Stomach (tissue), 9 donors: ENCODE measurements around the gene NRTN. TPM values are rescaled to one million over a fixed set of nuclear protein-coding genes. Genes with fewer than 3 reads are reported as not detected.
"Not testable (repeated sequence)": the region's sequence is repeated elsewhere in the genome, so short reads cannot be mapped to it uniquely, and the experiment has no call there.

Source experiments
- DNase-seq, 2 donors: peaks; one replicate each; pipeline versions ENCODE4 v3.0.0 to v3.0.0-alpha.2; 2013 to 2019
- H3K27ac ChIP-seq, 5 donors: fragments of 200-600 bp in 4 of 5; sonication (generic) in 4 of 5; one replicate each; pipeline ENCODE4 v1.5.1; 2013 to 2019; ENCODE audit warnings: mild to moderate bottlenecking in 1 of 5, moderate library complexity in 1 of 5
- H3K27me3 ChIP-seq, 3 donors: fragments of 200-600 bp; sonication (generic); one replicate each; pipeline ENCODE4 v1.5.1; 2017 to 2019; ENCODE audit warnings: mixed run types in 1 of 3
- H3K36me3 ChIP-seq, 4 donors: fragments of 200-600 bp; sonication (generic); 1 replicate in 3 of 4; 2 replicates in 1 of 4; pipeline ENCODE4 v1.5.1; 2016 to 2019
- H3K4me1 ChIP-seq, 4 donors: fragments of 200-600 bp; sonication (generic); one replicate each; pipeline ENCODE4 v1.5.1; 2016 to 2019
- H3K4me3 ChIP-seq, 4 donors: fragments of 200-600 bp; sonication (generic) in 3 of 4; one replicate each; pipeline ENCODE4 v1.5.1; 2016 to 2019; ENCODE audit warnings: mild to moderate bottlenecking in 1 of 4
- H3K9me3 ChIP-seq, 4 donors: fragments of 200-600 bp; sonication (generic); one replicate each; pipeline ENCODE4 v1.5.1; 2016 to 2019
- EP300 ChIP-seq: sonication (generic); formaldehyde crosslinking; IDR thresholded peaks from one replicate; pipeline ENCODE4 v1.6.1; 2017; ENCODE audit warnings: antibody characterized with exemption
- POLR2A ChIP-seq, 4 donors: fragments of 450-650 bp; IDR thresholded peaks; one replicate each; pipeline ENCODE4 v1.6.1; 2016; ENCODE audit warnings: antibody characterized with exemption in 4 of 4, control low read depth in 2 of 4, mild to moderate bottlenecking in 1 of 4, moderate library complexity in 1 of 4
- POLR2AphosphoS5 ChIP-seq, 3 donors: sonication (generic); formaldehyde crosslinking; IDR thresholded peaks; one replicate each; pipeline ENCODE4 v1.6.1; 2016; ENCODE audit warnings: antibody characterized with exemption in 3 of 3
- WGBS, 5 donors: extraction: QIAGEN DNeasy Blood & Tissue Kit in 3 of 5; methylation state at CpG; one replicate each; pipeline versions ENCODE4 v1.1.5 to v1.1.7; 2013 to 2018; 5-methylcytosine and 5-hydroxymethylcytosine counted together
- intact Hi-C: fragments of 100-400 bp; cut with DNase I; formaldehyde crosslinking; loops from one replicate; pipeline ENCODE4 v1.15.1; 2023; ENCODE audit warnings: low total_unique reads
- polyA plus RNA-seq, 3 donors: library from polyadenylated mRNA; stranded (reverse); fragments of 200-250 nt; gene quantifications; one replicate each; pipeline ENCODE4 v1.2.3, GENCODE V29; 2013
- total RNA-seq, 5 donors: library from RNA; depleted of rRNA; stranded (reverse); fragments of >200 nt; gene quantifications; one replicate each; pipeline versions ENCODE4 v1.1.0 to v1.2.3, GENCODE V29; 2014 to 2016
- TF ChIP-seq, protein P1 (sequence below), 7 experiments: fragments of 450-650 bp in 4 of 7; fragments of 200-600 bp in 3 of 7; sonication (generic) in 3 of 7; IDR thresholded peaks; one replicate each; pipeline ENCODE4 v1.5.1; 2016 to 2019; ENCODE audit warnings: antibody characterized with exemption in 7 of 7, control low read depth in 2 of 7, mild to moderate bottlenecking in 1 of 7
- donor health status: healthy with polysubstance abuse.
- donor health status: Bipolar disorder and iron deficiency.
- donor health status: healthy.

The NRTN gene
- total and polyA plus RNA-seq, 8 donors: 0.92 to 7.1 (median 3.8) TPM; not detected in 2

DNA sequence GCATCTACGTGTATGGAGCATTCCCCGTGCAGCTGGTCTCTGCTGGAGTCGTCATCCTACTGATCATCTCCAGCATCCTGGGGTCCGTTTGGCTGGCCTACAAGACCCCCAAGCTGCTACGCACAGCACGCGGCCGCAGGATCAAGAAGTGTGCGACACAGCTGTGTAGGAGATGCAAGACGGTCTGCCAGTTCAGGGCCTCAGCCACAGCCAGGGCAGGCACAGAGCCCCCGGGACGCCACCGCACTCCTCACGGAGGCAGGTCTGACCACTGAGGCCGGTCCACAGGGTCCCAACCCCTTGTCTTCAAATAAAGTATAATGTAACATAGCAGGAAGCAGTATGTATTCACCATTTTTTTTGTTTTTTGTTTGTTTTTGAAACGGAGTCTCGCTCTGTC is 26.5 kb upstream of the NRTN start:
- peaks cover 0 to 10% (median 4%) of the 10 kb centered on the region in 4 donors for H3K36me3 ChIP-seq
- TF ChIP-seq POLR2A (IDR thresholded peaks at IDR 0.05) (no peak), POLR2AphosphoS5 (IDR thresholded peaks at IDR 0.05) (no peak), EP300 (no peak)
- TF ChIP-seq, protein P1, sequence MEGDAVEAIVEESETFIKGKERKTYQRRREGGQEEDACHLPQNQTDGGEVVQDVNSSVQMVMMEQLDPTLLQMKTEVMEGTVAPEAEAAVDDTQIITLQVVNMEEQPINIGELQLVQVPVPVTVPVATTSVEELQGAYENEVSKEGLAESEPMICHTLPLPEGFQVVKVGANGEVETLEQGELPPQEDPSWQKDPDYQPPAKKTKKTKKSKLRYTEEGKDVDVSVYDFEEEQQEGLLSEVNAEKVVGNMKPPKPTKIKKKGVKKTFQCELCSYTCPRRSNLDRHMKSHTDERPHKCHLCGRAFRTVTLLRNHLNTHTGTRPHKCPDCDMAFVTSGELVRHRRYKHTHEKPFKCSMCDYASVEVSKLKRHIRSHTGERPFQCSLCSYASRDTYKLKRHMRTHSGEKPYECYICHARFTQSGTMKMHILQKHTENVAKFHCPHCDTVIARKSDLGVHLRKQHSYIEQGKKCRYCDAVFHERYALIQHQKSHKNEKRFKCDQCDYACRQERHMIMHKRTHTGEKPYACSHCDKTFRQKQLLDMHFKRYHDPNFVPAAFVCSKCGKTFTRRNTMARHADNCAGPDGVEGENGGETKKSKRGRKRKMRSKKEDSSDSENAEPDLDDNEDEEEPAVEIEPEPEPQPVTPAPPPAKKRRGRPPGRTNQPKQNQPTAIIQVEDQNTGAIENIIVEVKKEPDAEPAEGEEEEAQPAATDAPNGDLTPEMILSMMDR (IDR thresholded peaks at IDR 0.05): no peak
- WGBS, 5 donors: 81 to 89% (median 86%) methylated on average over 17 of the region's 17 CpGs
- H3K27ac ChIP-seq: no peak overlapping the region
- H3K4me3 ChIP-seq: no peak overlapping the region
- DNase-seq: no peak
- H3K9me3 ChIP-seq: no peaks in the 10 kb centered on the region
- H3K4me1 ChIP-seq: peaks cover 0 to 5% (median 0%) of the 10 kb centered on the region in 4 donors
- intact Hi-C loops: no loop called here
- H3K27me3 ChIP-seq: no peaks in the 10 kb centered on the region

DNA sequence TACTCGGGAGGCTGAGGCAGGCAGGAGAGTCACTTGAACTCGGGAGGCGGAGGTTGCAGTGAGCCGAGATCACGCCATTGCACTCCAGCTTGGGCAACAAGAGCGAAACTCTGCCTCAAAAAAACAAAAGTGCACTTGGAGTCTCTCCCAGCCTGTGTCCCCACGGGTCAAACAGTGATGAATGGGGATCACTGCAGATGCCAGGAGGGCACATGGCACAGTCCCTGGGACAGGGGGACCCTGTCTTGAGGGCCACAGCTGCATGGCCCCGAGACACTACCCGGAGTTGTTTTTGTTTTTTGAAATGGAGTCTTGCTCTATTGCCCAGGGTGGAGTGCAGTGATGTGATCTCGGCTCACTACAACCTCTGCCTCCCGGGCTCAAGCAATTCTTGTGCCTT is 24.0 kb upstream of the NRTN start:
- DNase-seq, H3K27ac ChIP-seq, H3K4me1 ChIP-seq, H3K27me3 ChIP-seq, H3K9me3 ChIP-seq, H3K4me3 ChIP-seq, intact Hi-C loops: not testable (repeated sequence)
- 82 to 89% (median 88%) methylated on average over 10 to 11 of the region's 11 CpGs for WGBS, 5 donors
- H3K36me3 ChIP-seq: peaks cover 12 to 35% (median 29%) of the 10 kb centered on the region in 4 donors

DNA sequence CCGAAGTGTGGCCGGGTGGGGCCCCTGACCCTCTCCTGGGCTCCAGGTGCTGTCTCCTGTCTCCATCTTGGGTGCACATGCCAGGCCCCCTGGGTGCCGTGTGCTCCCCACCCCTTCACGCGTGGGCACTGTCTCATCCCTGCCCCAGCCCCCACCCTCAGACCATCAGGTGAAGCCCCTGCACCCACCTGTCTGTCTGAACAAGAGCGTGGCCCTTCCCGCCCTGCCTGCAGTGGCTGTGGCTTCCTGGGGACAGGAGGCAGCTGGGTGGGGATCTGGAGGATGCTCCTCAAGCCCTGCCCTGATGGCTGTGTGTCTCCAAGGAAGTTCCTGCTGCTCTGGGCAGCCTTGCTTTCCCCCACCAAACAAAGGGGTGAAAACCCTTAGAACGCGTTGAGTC is 22.5 kb upstream of the NRTN start:
- intact Hi-C loops: no loop called here
- DNase-seq: no peak
- 79 to 85% (median 82%) methylated on average over 3 to 9 of the region's 9 CpGs for WGBS, 5 donors

DNA sequence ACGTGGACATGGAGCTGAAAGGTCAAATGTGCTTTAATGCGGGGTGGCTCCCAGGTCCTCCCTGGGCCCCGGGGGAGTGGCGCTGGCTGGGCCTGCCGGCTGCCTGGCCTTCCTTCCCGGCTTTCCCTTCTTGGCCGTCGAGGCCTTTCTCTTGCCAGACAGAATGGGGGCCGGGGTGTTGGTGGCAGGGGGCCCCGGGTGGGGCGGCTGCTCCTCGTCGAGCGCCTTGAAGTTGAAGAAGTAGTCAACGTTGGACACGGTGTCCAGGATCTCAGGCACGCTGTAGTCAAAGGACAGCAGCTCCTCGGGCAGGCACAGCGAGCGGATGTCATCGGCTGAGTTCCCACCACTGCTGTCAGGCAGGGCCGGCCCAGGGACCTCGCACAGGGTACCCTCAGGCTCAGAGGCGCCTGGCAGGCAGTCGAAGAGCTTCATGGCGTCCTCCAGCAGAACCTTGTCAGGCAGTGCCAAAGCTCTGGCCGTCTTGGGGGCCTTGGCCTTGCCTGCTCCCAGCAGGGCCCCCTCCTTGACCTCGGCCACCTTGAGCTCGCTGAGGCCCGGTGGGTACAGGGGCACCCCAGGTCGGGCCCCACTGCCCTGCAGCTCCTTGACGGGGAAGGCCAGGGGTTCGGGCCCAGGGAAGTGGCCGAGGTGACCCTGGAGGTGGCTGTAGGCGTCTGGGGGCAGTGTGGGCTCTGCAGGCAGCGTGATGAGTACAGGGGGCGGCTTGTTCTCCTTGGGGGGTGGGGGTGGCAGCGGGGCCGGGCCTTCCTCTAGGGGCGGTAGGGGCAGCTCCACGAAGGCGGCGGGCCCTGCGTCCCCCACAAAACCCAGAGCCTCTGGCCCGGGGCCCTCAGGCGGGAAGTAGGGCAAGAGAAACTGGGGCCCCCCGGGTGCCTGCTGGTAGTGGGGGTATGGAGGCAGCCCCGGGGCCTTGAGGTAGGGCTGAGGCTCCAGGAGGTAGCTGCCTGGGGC is 21.6 kb upstream of the NRTN start:
- no peak for DNase-seq
- 73 to 85% (median 81%) methylated on average over 33 to 48 of the region's 48 CpGs for WGBS, 5 donors

More for the DNA sequence above, 22.5 kb upstream of the NRTN start:
- Histone ChIP-seq H3K36me3 (peaks cover 26 to 49% (median 43%) of the 10 kb centered on the region in 4 donors), H3K27me3 (no peaks in the 10 kb centered on the region), H3K4me3 (no peak overlapping the region), H3K9me3 (no peaks in the 10 kb centered on the region), H3K27ac (no peak overlapping the region), H3K4me1 (no peaks in the 10 kb centered on the region)
- TF ChIP-seq POLR2AphosphoS5 (IDR thresholded peaks at IDR 0.05) (no peak), POLR2A (IDR thresholded peaks at IDR 0.05) (no peak), EP300 (no peak)
- TF ChIP-seq, protein P1 (IDR thresholded peaks at IDR 0.05): no peak

DNA sequence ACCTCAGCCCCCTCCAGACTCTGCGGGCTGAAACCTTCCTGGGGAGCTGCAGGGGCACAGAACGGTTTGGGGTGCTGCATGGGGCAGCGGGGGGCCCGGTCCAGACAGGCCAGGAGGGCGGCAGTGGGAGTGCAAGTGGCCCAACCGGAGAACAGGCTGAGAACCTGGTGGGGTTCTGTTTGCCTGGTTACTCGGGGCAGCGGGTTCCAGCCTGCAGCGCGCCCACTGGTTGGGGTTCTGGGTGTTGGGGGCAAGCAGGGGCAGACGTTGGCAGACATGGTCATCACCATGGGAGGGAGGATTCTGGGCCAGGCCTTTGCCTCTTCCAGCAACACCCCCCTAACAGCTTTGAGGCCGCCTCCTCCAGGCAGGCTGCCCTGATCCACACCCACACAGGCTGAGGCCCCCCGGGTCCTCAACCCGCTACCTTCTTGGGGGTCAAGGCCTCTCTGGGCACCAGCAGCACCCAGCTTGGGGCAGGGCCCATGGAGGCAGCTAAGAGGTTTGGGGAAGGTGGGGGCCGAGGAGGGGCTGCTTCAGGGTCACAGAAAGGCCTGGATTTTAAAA is 20.2 kb upstream of the NRTN start, which contains the start of gene PRR22:
Gene PRR22, minus strand, starts transcription at position 166 of the 567 bp plus-strand sequence. Its CDS starts 86 bp downstream, at position 80.
- WGBS, 5 donors: 87 to 92% (median 89%) methylated on average over 14 to 15 of the region's 15 CpGs
- DNase-seq: no peak
- Histone ChIP-seq H3K9me3 (no peaks in the 10 kb centered on the region), H3K4me1 (peaks cover 0 to 6% (median 2%) of the 10 kb centered on the region in 4 donors), H3K4me3 (no peak within 1 kb of the TSS), H3K36me3 (peaks cover 50 to 72% (median 67%) of the 10 kb centered on the region in 4 donors), H3K27ac (no peak within 1 kb of the TSS), H3K27me3 (no peaks in the 10 kb centered on the region)
- intact Hi-C loops: no loop called here
- TF ChIP-seq POLR2A (IDR thresholded peaks at IDR 0.05): no peak
- TF ChIP-seq, protein P1 (IDR thresholded peaks at IDR 0.05): no peak
- no peak for TF ChIP-seq POLR2AphosphoS5 (IDR thresholded peaks at IDR 0.05)
- no peak for TF ChIP-seq EP300

More for the DNA sequence above, 21.6 kb upstream of the NRTN start:
- intact Hi-C loops: no loop called here
- peaks cover 35 to 58% (median 52%) of the 10 kb centered on the region in 4 donors for H3K36me3 ChIP-seq
- TF ChIP-seq POLR2AphosphoS5 (IDR thresholded peaks at IDR 0.05) (no peak), EP300 (no peak)
- H3K4me3 ChIP-seq: no peak overlapping the region
- H3K27me3 ChIP-seq: no peaks in the 10 kb centered on the region
- no peak overlapping the region for H3K27ac ChIP-seq
- no peaks in the 10 kb centered on the region for H3K4me1 ChIP-seq
- no peaks in the 10 kb centered on the region for H3K9me3 ChIP-seq
